Neuronal stem cell (in vitro differentiated cells): ENCODE measurements around the gene EEPD1.

Experiments
- DNase-seq: peaks from one replicate; pipeline ENCODE4 v3.0.0-alpha.2; 2013; ENCODE audit warnings: low spot score
- H2AFZ ChIP-seq: one replicate; pipeline ENCODE4 v1.6.1; 2013; ENCODE audit warnings: mild to moderate bottlenecking, low read length, inconsistent platforms
- H2AK5ac ChIP-seq: 2 replicates; pipeline ENCODE4 v1.6.1; 2013; ENCODE audit warnings: low read depth, mild to moderate bottlenecking, inconsistent platforms, low read length, moderate library complexity, mixed read lengths
- H2BK120ac ChIP-seq: 2 replicates; pipeline ENCODE4 v1.6.1; 2013; ENCODE audit warnings: low read depth, mild to moderate bottlenecking, inconsistent platforms, low read length, moderate library complexity, mixed read lengths
- H2BK12ac ChIP-seq: one replicate; pipeline ENCODE4 v1.6.1; 2013; ENCODE audit warnings: low read length, inconsistent platforms
- H2BK15ac ChIP-seq: 2 replicates; pipeline ENCODE4 v1.6.1; 2013; ENCODE audit warnings: mild to moderate bottlenecking, low read length, inconsistent platforms, mixed read lengths
- H2BK5ac ChIP-seq: one replicate; pipeline ENCODE4 v1.6.1; 2013; ENCODE audit warnings: inconsistent platforms, mild to moderate bottlenecking, low read length, moderate library complexity
- H3K14ac ChIP-seq: one replicate; pipeline ENCODE4 v1.6.1; 2013; ENCODE audit warnings: low read length, inconsistent platforms
- H3K18ac ChIP-seq: 2 replicates; pipeline ENCODE4 v1.6.1; 2013; ENCODE audit warnings: low read length, inconsistent platforms
- H3K23ac ChIP-seq: 2 replicates; pipeline ENCODE4 v1.6.1; 2013; ENCODE audit warnings: low read depth, mild to moderate bottlenecking, mixed read lengths, low read length, inconsistent platforms; ENCODE audit not compliant: poor library complexity
- H3K27ac ChIP-seq: replicated peaks from 3 replicates; pipeline ENCODE4 v1.5.1; 2013; ENCODE audit warnings: low read length, inconsistent platforms
- H3K27me3 ChIP-seq, 3 experiments: 2 replicates each; pipeline ENCODE4 v1.6.1; 2013; ENCODE audit warnings: low read length in 3 of 3, mild to moderate bottlenecking in 2 of 3, inconsistent platforms in 1 of 3, low read depth in 1 of 3, mixed read lengths in 1 of 3, moderate library complexity in 1 of 3; ENCODE audit not compliant: control insufficient read depth in 3 of 3, insufficient read depth in 3 of 3
- H3K36me3 ChIP-seq, 2 donors: replicated peaks in 1 of 2; 2 replicates each; pipeline ENCODE4 v1.6.1; 2013; ENCODE audit warnings: low read length in 2 of 2; ENCODE audit not compliant: control insufficient read depth in 2 of 2, insufficient read depth in 2 of 2
- H3K4ac ChIP-seq: 2 replicates; pipeline ENCODE4 v1.6.1; 2013; ENCODE audit warnings: inconsistent platforms, mild to moderate bottlenecking, low read length, moderate library complexity
- H3K4me1 ChIP-seq, 2 donors: 1 replicate in 1 of 2; 2 replicates in 1 of 2; pipeline ENCODE4 v1.6.1; 2013; ENCODE audit warnings: low read length in 2 of 2, low read depth in 1 of 2; ENCODE audit not compliant: control insufficient read depth in 2 of 2, insufficient read depth in 1 of 2
- H3K4me2 ChIP-seq: one replicate; pipeline ENCODE4 v1.6.1; 2013; ENCODE audit warnings: mild to moderate bottlenecking, low read length, inconsistent platforms; ENCODE audit not compliant: insufficient read depth, poor library complexity, severe bottlenecking
- H3K4me3 ChIP-seq, 2 donors: 2 replicates each; pipeline ENCODE4 v1.5.1; 2013; ENCODE audit warnings: low read length in 2 of 2, mild to moderate bottlenecking in 2 of 2, inconsistent platforms in 1 of 2, moderate library complexity in 1 of 2
- H3K79me1 ChIP-seq: one replicate; pipeline ENCODE4 v1.6.1; 2013; ENCODE audit warnings: low read depth, mild to moderate bottlenecking, inconsistent platforms, low read length, moderate library complexity
- H3K9ac ChIP-seq: one replicate; pipeline ENCODE4 v1.6.1; 2013; ENCODE audit warnings: mild to moderate bottlenecking, low read depth, low read length, inconsistent platforms; ENCODE audit not compliant: poor library complexity
- H3K9me3 ChIP-seq, 2 donors: replicated peaks in 1 of 2; 2 replicates each; pipeline versions ENCODE3 to v1.6.1; 2013; ENCODE audit warnings: low read length in 2 of 2, mild to moderate bottlenecking in 2 of 2, inconsistent platforms in 1 of 2, low read depth in 1 of 2, mixed read lengths in 1 of 2, moderate library complexity in 1 of 2; ENCODE audit not compliant: control insufficient read depth in 2 of 2, insufficient read depth in 1 of 2
- H4K8ac ChIP-seq: one replicate; pipeline ENCODE4 v1.6.1; 2013; ENCODE audit warnings: low read depth, mild to moderate bottlenecking, inconsistent platforms, low read length, moderate library complexity
- H4K91ac ChIP-seq: one replicate; pipeline ENCODE4 v1.6.1; 2013; ENCODE audit warnings: low read length, low read depth, mild to moderate bottlenecking, inconsistent platforms; ENCODE audit not compliant: poor library complexity
- WGBS, 2 donors: extraction: QIAGEN DNeasy Blood & Tissue Kit; methylation state at CpG; one replicate each; pipeline ENCODE4 v1.1.7; 2013; ENCODE audit warnings: missing lambda C conversion rate in 2 of 2, mixed read lengths in 1 of 2; ENCODE audit not compliant: insufficient read length in 2 of 2, insufficient replicate concordance in 1 of 2; ENCODE audit errors: extremely low coverage in 2 of 2; 5-methylcytosine and 5-hydroxymethylcytosine counted together

EEPD1 gene

GRCh38 chr7:36216063-36216684 lies 63.1 kb downstream of the EEPD1 start:
- H4K8ac ChIP-seq = no peak overlapping the region
- H3K4me3 ChIP-seq = no peak overlapping the region
- no peaks in the 10 kb centered on the region for H3K36me3 ChIP-seq
- H3K18ac ChIP-seq = no peak overlapping the region
- H3K23ac ChIP-seq = no peak overlapping the region
- no peak overlapping the region for H2BK120ac ChIP-seq
- no peak overlapping the region for H3K4ac ChIP-seq
- H3K27me3 ChIP-seq = no peaks in the 10 kb centered on the region
- peaks cover 4 to 8% of the 10 kb centered on the region in 2 donors for H3K4me1 ChIP-seq
- H3K14ac ChIP-seq = no peak overlapping the region
- no peaks in the 10 kb centered on the region for H3K9me3 ChIP-seq
- no peak overlapping the region for H2BK12ac ChIP-seq
- H2AFZ ChIP-seq = no peak overlapping the region
- no peak for DNase-seq
- H3K4me2 ChIP-seq = no peak overlapping the region
- no peak overlapping the region for H3K27ac ChIP-seq
- H2BK5ac ChIP-seq = no peak overlapping the region
- H3K9ac ChIP-seq = no peak overlapping the region
- H2BK15ac ChIP-seq = no peak overlapping the region
- H3K79me1 ChIP-seq = no peaks in the 10 kb centered on the region
- WGBS, 2 donors = no CpG with 5 or more reads among the region's 4 CpGs
- H2AK5ac ChIP-seq = no peak overlapping the region
- no peak overlapping the region for H4K91ac ChIP-seq

DNA sequence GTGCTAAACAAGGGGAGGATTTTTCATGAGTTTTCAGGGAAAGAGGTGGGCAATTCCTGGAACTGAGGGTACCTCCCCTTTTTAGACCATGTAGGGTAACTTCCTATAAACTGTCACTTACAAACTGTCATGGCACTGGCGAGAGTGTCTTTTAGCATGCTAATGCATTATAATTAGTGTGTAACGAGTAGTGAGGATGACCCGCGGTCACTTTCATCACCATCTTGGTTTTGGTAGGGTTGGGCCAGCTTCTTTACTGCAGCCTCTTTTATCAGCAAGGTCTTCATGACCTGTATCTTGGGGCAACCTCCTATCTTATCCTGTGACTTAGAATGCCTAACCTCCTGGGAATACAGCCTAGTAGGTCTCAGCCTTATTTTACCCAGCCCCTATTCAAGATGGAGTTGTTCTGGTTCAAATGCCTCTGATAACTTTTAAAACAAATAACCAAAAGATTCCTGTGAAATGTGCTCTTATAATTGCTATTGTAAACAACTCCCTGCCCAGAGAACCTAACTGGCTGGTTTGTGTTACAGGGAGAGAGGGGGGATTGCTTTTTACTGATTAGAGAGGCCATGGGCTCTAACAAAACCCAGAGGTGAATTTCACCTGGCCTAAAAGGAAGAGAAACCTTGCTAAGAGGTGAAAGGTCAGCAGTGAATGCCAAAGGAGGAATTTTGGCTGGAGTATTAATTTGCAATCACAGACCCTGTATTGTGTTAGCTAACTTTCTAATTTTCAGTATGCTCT lies 64.3 kb downstream of the EEPD1 start:
- peaks cover 4 to 8% of the 10 kb centered on the region in 2 donors for H3K4me1 ChIP-seq
- H4K91ac ChIP-seq = no peak overlapping the region
- no peak overlapping the region for H3K9ac ChIP-seq
- no peak overlapping the region for H3K14ac ChIP-seq
- no peak overlapping the region for H2BK120ac ChIP-seq
- no peak overlapping the region for H3K27ac ChIP-seq
- H4K8ac ChIP-seq = no peak overlapping the region
- H2BK15ac ChIP-seq = no peak overlapping the region
- no peak overlapping the region for H2BK12ac ChIP-seq
- no peaks in the 10 kb centered on the region for H3K79me1 ChIP-seq
- H3K9me3 ChIP-seq = no peaks in the 10 kb centered on the region
- no peaks in the 10 kb centered on the region for H3K27me3 ChIP-seq
- H3K4me2 ChIP-seq = no peak overlapping the region
- no peak overlapping the region for H3K23ac ChIP-seq
- no peak overlapping the region for H2BK5ac ChIP-seq
- H3K18ac ChIP-seq = no peak overlapping the region
- H3K36me3 ChIP-seq = no peaks in the 10 kb centered on the region
- no peak overlapping the region for H2AK5ac ChIP-seq
- WGBS, 2 donors = no CpG with 5 or more reads among the region's 4 CpGs
- no peak overlapping the region for H2AFZ ChIP-seq
- H3K4ac ChIP-seq = no peak overlapping the region
- H3K4me3 ChIP-seq = no peak overlapping the region
- DNase-seq = no peak

GRCh38 chr7:36217961-36218284 lies 64.9 kb downstream of the EEPD1 start:
- H3K27ac ChIP-seq = no peak overlapping the region
- no peak overlapping the region for H3K23ac ChIP-seq
- no peak overlapping the region for H2AFZ ChIP-seq

GRCh38 chr7:36219429-36219828 lies 66.4 kb downstream of the EEPD1 start:
- Histone ChIP-seq H4K91ac (no peak overlapping the region), H2BK15ac (no peak overlapping the region), H3K9me3 (no peaks in the 10 kb centered on the region), H3K27me3 (no peaks in the 10 kb centered on the region), H3K36me3 (no peaks in the 10 kb centered on the region), H3K4me1 (peaks cover 4 to 8% of the 10 kb centered on the region in 2 donors), H4K8ac (no peak overlapping the region), H2BK12ac (no peak overlapping the region), H3K79me1 (no peaks in the 10 kb centered on the region), H3K14ac (no peak overlapping the region), H3K4me3 (no peak overlapping the region), H3K23ac (no peak overlapping the region), H3K4ac (no peak overlapping the region), H3K4me2 (no peak overlapping the region), H3K9ac (no peak overlapping the region), H3K18ac (no peak overlapping the region), H2AK5ac (no peak overlapping the region), H3K27ac (no peak overlapping the region), H2AFZ (no peak overlapping the region), H2BK120ac (no peak overlapping the region), H2BK5ac (no peak overlapping the region)
- no CpG with 5 or more reads among the region's 1 CpG for WGBS, 2 donors
- DNase-seq = no peak

More at GRCh38 chr7:36217961-36218284, 64.9 kb downstream of the EEPD1 start:
- H2BK120ac ChIP-seq = no peak overlapping the region
- peaks cover 4 to 8% of the 10 kb centered on the region in 2 donors for H3K4me1 ChIP-seq
- H2AK5ac ChIP-seq = no peak overlapping the region
- H4K8ac ChIP-seq = no peak overlapping the region
- no peak overlapping the region for H4K91ac ChIP-seq
- no peak overlapping the region for H3K18ac ChIP-seq
- no peaks in the 10 kb centered on the region for H3K79me1 ChIP-seq
- H3K4ac ChIP-seq = no peak overlapping the region
- H3K36me3 ChIP-seq = no peaks in the 10 kb centered on the region
- no peak for DNase-seq
- no peak overlapping the region for H3K14ac ChIP-seq
- no peak overlapping the region for H3K4me2 ChIP-seq
- H2BK12ac ChIP-seq = no peak overlapping the region
- no peak overlapping the region for H2BK15ac ChIP-seq
- H3K27me3 ChIP-seq = no peaks in the 10 kb centered on the region
- no peak overlapping the region for H3K9ac ChIP-seq
- no CpG with 5 or more reads among the region's 5 CpGs for WGBS, 2 donors
- no peak overlapping the region for H2BK5ac ChIP-seq
- H3K4me3 ChIP-seq = no peak overlapping the region
- H3K9me3 ChIP-seq = no peaks in the 10 kb centered on the region
